Loucy (cell line): ENCODE data around the gene MACROD2.

Experiments used
- EZH2phosphoT487 ChIP-seq: fragments of 200-600 bp; IDR thresholded peaks from 2 replicates; pipeline ENCODE4 v1.6.1; 2018; ENCODE audit warnings: antibody characterized with exemption, mild to moderate bottlenecking, moderate library complexity, borderline replicate concordance
- TF ChIP-seq, protein P1 (sequence below): fragments of 200-600 bp; sonication (generic); conservative IDR thresholded peaks from 2 replicates; pipeline ENCODE4 v1.5.1; 2014; ENCODE audit warnings: mild to moderate bottlenecking, antibody characterized with exemption, low read length

DNA sequence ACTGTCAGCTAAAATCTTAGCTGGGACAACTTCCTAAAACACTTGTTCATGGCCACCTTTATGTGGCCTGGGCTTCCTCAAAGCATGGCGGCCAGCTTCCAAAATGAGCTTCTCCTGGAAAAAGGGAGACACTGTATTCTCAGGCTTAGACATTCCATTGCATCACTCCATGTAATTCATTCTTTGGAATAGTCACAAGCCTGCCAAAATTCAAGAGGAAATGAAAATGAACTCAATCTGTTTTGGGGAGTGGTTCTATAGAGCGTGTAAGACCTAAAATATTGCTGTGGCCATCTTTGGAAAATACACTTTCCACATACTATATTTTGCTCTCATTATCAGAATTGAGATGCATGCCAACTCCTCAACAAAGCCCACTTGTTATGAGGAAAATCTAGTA lies 1890.9 kb downstream of the MACROD2 start:
- TF ChIP-seq, protein P1, sequence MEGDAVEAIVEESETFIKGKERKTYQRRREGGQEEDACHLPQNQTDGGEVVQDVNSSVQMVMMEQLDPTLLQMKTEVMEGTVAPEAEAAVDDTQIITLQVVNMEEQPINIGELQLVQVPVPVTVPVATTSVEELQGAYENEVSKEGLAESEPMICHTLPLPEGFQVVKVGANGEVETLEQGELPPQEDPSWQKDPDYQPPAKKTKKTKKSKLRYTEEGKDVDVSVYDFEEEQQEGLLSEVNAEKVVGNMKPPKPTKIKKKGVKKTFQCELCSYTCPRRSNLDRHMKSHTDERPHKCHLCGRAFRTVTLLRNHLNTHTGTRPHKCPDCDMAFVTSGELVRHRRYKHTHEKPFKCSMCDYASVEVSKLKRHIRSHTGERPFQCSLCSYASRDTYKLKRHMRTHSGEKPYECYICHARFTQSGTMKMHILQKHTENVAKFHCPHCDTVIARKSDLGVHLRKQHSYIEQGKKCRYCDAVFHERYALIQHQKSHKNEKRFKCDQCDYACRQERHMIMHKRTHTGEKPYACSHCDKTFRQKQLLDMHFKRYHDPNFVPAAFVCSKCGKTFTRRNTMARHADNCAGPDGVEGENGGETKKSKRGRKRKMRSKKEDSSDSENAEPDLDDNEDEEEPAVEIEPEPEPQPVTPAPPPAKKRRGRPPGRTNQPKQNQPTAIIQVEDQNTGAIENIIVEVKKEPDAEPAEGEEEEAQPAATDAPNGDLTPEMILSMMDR = no peak
- TF ChIP-seq EZH2phosphoT487 = no peak
